ENCODE data around the gene IFT20. TPM values are rescaled to one million over a fixed set of nuclear protein-coding genes. Genes with fewer than 3 reads are reported as not detected.

Gene IFT20
- total RNA-seq, 1 donor from 2014 or later: 18.8 TPM

GRCh38 chr17:28364665-28365363, 29.5 kb upstream of the IFT20 start, which contains the start of gene SEBOX:
SEBOX (minus strand) TSS chr17:28365199; CDS start chr17:28365151, 48 bp downstream.
- intact Hi-C loops (cut with micrococcal nuclease): no loop called here

DNA sequence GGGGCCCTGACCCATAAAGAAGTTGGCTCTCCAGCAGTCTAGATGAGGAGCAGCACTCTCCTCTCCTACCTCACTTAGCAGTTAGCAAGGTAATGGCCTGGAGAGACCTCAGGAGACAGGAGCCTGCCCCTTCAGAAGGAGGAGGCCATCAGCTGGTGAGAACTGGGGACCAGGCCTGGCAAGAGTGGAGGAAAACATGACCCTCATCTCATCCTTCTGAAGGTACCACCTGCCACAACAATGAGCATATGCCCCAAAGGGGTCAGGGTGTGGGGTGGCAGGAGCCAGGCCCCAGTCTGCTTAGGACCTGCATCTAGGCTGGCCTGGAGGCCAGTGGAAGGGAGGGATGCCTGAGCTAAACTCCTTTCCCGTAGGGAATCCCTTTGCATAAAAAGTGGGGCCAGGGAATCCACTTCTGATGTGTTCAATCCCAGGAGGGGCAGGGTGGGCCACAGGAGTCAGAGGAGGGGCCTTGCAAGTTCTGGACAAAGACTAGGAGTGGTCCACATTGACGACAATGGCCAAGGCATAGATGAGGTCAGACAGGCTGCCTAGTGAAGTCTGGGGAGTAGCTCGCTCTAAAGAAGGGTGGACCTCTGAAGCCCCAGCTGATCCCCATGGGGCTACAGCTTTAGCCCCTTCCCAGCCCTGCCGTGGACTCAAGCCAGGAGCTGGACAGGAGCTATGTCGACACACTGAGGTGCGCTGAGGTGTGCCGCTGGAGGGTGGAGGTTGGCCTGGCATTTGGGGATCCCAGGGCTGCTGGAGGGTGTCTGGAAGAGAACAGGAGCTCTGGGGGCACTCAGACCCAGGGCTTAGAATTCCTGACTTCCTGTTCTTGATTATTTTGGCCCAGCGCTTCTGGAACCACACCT, 28.7 kb upstream of the IFT20 start:
- intact Hi-C loops (cut with micrococcal nuclease): no loop called here

GRCh38 chr17:28363186-28363585, 27.9 kb upstream of the IFT20 start:
- intact Hi-C loops (cut with micrococcal nuclease): no loop called here

DNA sequence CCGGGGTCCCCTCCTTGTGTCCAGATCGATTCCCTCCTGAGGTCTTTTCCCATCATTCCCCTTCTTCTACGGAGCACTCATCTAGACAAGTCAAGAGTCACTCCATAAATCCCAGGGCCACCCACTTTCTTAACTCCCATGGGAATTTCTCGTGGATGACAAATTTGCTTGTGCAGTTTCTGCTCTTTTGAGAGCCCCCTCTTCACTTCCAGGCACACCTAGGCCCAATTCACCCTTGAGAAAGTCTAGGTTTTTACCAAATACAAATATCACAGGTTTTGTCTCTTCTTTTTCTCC, 22.6 kb upstream of the IFT20 start:
- intact Hi-C loops (cut with micrococcal nuclease): loop anchor here (1.0 kb wide), 4 partner anchors 13 to 39 kb away; partner anchors contain the start of genes IFT20, SARM1, TMEM97 and TNFAIP1

GRCh38 chr17:28357061-28357900, 22.0 kb upstream of the IFT20 start, which contains the start of gene POLDIP2:
POLDIP2 (minus strand) TSS chr17:28357527; CDS start chr17:28357448, 79 bp downstream.
- intact Hi-C loops (cut with micrococcal nuclease): loop anchor here (1.0 kb wide), 4 partner anchors 14 to 38 kb away; partner anchors contain the start of genes IFT20, SARM1, TMEM97 and TNFAIP1

DNA sequence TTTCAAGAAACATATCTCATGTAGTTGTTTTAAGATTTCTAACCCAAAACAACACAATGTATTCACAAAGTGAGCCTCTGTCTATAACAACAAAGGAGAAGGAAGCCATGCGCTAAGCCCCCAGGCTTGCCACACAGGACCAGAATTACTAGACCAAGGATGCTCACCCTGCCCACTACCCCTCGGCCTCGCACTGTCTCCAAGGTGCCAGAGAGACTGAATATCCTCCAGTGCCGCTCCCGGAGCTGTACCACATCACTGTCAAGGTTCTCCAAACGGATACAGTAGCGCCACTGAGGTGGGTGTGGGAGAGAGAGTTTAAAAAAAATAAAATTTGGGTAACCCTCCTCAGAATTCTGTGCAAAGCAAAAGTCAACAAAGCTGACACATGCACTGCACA, 15.0 kb upstream of the IFT20 start:
- intact Hi-C loops (cut with micrococcal nuclease): no loop called here

DNA sequence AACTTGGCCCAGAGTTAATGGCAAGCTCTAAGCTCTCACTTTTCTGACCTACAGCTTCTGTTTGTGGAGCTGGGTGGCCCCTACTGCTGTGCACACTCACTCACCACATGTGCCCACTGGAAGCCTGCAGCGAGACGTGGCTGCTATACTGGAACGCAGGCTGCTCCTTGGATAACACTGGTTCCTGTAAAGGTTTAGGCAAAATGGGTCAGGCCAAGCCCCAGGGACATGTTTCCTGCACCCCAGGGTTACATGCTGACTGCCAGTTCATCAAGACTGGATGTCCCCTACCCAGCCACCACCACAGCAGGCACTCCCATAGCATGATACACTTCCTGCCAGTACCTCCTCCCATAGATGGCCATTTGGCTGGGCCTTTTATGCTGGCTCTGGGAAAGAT, 13.7 kb upstream of the IFT20 start:
- intact Hi-C loops (cut with micrococcal nuclease): no loop called here

DNA sequence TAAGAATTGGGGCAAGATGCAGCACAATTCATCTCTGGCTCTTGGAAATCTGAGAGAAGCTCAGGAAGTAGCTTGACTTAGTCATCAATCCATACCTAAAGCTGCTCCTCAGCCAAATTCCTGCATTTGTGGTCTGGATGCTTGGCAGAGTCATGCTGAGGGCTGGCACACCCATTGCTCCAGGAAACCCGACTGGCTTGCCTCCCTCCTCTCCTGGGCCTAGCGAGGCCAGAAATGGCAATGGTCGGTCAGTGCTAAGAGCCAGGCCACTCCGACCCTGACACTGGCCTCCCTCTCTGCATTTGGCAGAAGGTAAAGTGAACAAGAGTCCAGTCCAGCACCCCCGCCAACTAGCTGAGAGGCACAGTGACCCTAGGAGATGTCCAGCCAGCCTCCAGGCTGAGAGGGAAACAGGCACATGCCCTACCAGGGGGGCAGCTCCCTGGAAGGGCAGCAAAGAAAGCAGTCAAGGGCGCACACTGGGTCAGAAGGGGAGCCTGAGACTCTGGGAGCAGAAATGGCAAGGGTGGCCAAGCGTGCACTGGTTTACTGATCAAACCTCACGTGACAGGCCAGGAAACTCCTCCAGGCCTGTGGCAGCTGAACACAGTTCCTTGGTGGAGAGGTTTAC, 12.1 kb upstream of the IFT20 start:
- intact Hi-C loops (cut with micrococcal nuclease): no loop called here

DNA sequence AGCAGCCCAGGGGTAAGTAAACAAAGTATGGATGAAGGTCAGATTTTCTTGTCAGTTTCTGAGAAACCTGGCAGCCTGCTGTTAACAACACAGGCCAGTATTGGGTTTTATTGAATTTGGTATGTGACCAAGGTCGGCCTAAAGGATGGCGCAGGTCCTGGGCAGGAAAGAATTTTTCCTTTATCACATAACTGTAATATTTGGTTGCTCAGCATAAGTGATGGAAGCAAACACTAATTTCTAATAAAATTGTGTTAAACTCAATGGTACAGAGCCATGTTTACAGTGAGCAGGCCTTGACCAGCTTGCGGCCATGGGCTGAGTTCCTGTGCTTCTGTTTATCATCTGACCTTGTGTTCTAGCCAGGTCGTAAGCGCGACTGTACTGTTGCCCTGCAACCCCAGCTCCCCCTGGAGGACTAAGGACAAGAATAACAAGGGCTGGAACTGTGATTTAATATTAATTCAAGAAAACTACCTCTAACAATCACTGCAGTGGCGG, 11.5 kb upstream of the IFT20 start:
- intact Hi-C loops (cut with micrococcal nuclease): no loop called here

GRCh38 chr17:28346199-28346580, 10.9 kb upstream of the IFT20 start:
- intact Hi-C loops (cut with micrococcal nuclease): no loop called here

GRCh38 chr17:28345419-28346198, 10.3 kb upstream of the IFT20 start:
- intact Hi-C loops (cut with micrococcal nuclease): no loop called here

- intact Hi-C loops (cut with micrococcal nuclease): no loop called here
Observed at GRCh38 chr17:28344435-28344901, 9.2 kb upstream of the IFT20 start.

DNA sequence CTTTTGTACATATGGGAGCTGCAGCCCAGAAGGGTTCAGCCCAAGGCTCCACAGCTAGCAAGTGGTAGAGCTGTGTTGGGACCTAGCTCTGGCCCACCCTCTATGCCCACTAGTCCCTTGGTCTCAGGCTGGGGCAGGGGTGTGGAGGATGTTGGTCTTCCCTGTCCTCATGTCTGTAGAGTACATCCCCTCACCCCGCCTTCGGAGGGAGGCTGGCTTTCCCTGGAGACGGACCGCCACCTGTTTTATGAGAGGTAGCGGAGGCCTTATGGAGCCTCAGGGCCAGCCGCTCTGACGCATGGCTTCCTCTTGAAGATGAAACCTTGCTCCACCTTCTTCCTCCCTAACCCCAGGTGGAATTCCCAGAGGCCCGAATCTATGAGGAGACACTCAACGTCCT, 8.7 kb upstream of the IFT20 start:
- intact Hi-C loops (cut with micrococcal nuclease): no loop called here

DNA sequence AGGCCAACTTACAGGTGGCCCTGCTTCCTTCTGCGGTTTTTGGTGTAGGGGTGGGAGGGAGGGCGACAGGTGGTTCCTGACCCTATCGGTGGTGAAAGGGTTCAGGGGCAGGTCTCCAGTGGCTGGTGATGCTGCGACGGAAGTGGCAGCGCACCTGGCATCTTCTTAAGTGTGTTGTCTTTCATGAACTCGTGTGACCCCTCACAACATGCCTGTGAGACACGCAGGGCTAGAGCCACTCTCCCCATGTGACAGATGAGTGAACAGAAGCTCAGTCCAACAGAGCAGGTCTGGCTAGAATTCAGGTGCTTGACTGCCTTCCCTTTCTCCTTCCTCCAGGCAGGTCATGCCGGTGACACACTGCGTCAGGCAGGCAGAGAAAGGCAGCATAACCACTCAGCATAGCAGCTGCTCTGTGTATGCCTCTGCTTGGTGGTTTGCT, 8.2 kb upstream of the IFT20 start:
- intact Hi-C loops (cut with micrococcal nuclease): no loop called here

GRCh38 chr17:28342313-28342712, 7.0 kb upstream of the IFT20 start:
- intact Hi-C loops (cut with micrococcal nuclease): no loop called here

- intact Hi-C loops (cut with micrococcal nuclease): no loop called here
Observed at GRCh38 chr17:28341516-28341915, 6.2 kb upstream of the IFT20 start.

DNA sequence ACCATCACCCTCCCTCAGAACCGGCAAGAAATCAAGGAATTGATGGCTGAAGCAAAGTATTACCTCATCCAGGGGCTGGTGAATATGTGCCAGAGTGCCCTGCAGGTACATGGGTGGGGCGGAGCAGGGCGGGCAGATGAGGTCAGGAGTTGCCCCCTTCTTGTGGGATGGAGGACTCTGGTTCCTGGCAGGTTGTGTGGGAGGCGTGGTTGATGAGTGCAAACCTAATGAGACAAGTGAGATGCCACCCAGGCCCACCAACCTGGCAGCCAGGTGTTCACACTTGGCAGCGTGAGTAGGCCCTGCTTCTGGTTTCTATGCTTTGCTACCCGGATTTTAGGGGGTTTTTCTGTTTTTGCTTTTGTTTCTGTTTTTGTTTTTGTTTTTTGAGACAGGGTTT, 5.1 kb upstream of the IFT20 start:
- intact Hi-C loops (cut with micrococcal nuclease): no loop called here

DNA sequence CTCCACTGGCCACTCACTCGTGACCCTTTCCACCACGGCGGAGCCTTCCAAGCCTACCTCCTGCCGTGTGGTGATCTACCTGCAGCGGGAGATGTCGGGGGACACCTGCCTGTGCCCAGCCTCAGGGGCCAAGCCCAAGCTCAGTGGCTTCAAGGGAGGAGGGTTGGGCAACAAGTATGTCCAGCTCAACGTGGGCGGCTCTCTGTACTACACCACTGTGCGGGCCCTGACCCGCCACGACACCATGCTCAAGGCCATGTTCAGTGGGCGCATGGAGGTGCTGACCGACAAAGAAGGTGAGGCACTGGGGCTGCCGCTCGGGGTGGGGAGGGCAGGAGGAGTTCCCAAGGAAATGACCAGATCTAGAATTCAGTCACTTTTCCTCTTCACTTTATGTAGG, 4.2 kb upstream of the IFT20 start:
- intact Hi-C loops (cut with micrococcal nuclease): loop anchor here (5.0 to 10.0 kb wide), 2 partner anchors 375 to 532 kb away; partner anchors contain the start of genes PROCA1, RAB34 and RPL23A

- intact Hi-C loops (cut with micrococcal nuclease): loop anchor here (5.0 to 10.0 kb wide), 2 partner anchors 376 to 531 kb away; partner anchors contain the start of genes PROCA1, RAB34 and RPL23A
Observed at GRCh38 chr17:28338769-28339212, 3.5 kb upstream of the IFT20 start.

All from T-helper 2 cell treated with Interferon-gamma antibody and Interleukin-4, amounts not matched to agents 100 ng/mL and 5 ng/mL, for 36 hours (primary cell).